IMR-90 (cell line): ENCODE measurements around the gene EFS. TPM values are rescaled to one million over a fixed set of nuclear protein-coding genes. Genes with fewer than 3 reads are reported as not detected.

ENCODE experiments used
- ATAC-seq: fragments of 200-7000 bp; cut with Tn5 transposase; 2 replicates; pipeline ENCODE4 v1.9.1; 2020; ENCODE audit warnings: low read depth, mild to moderate bottlenecking, moderate library complexity
- BruUV-seq: library from RNA; stranded (reverse); fragments of 400-500 nt; replicated peaks from 2 replicates; lab custom pipeline; 2021; lab: Mats Ljungman, UMichigan
- CTCF ChIA-PET: fragments of 300-600 bp; formaldehyde crosslinking; extraction: SDS; loops from one replicate; lab custom pipeline; 2021; ENCODE audit warnings: antibody characterized with exemption; lab: Yijun Ruan, JAX
- POLR2A ChIA-PET: fragments of 300-600 bp; sonication (Branson Sonifier 250); formaldehyde crosslinking; loops from one replicate; lab custom pipeline; 2022; ENCODE audit warnings: antibody characterized with exemption; ENCODE audit not compliant: unreplicated experiment; lab: Charles Lee
- DNase-seq: peaks from one replicate; pipeline ENCODE4 v3.0.0; 2013
- H2AFZ ChIP-seq: replicated peaks from 2 replicates; pipeline ENCODE3; 2013; ENCODE audit warnings: low read length, mild to moderate bottlenecking; ENCODE audit not compliant: poor library complexity
- H2AK5ac ChIP-seq: 2 replicates; pipeline ENCODE4 v1.6.1; 2013; ENCODE audit warnings: low read depth, low read length, inconsistent platforms
- H2AK9ac ChIP-seq: replicated peaks from 2 replicates; pipeline ENCODE3; 2013; ENCODE audit warnings: mild to moderate bottlenecking, low read depth, low read length, moderate library complexity; ENCODE audit not compliant: poor library complexity
- H2BK120ac ChIP-seq: 2 replicates; pipeline ENCODE4 v1.6.1; 2013; ENCODE audit warnings: low read depth, low read length, inconsistent platforms
- H2BK15ac ChIP-seq: 3 replicates; pipeline ENCODE4 v1.6.1; 2013; ENCODE audit warnings: low read depth, low read length, inconsistent platforms
- H2BK20ac ChIP-seq: 2 replicates; pipeline ENCODE4 v1.6.1; 2013; ENCODE audit warnings: low read depth, mild to moderate bottlenecking, inconsistent platforms, low read length, moderate library complexity
- H2BK5ac ChIP-seq: 2 replicates; pipeline ENCODE4 v1.6.1; 2013; ENCODE audit warnings: mild to moderate bottlenecking, low read depth, low read length, inconsistent platforms; ENCODE audit not compliant: poor library complexity, severe bottlenecking
- H3K14ac ChIP-seq: replicated peaks from 2 replicates; pipeline ENCODE4 v1.6.1; 2013; ENCODE audit warnings: low read depth, low read length, inconsistent platforms
- H3K18ac ChIP-seq: 2 replicates; pipeline ENCODE4 v1.6.1; 2013; ENCODE audit warnings: low read depth, low read length, control low read depth
- H3K23ac ChIP-seq: 2 replicates; pipeline ENCODE4 v1.6.1; 2013; ENCODE audit warnings: low read depth, low read length, inconsistent platforms
- H3K27ac ChIP-seq: 2 replicates; pipeline ENCODE4 v1.5.1; 2013; ENCODE audit warnings: mild to moderate bottlenecking, control low read depth, low read length; ENCODE audit not compliant: insufficient read depth
- H3K27me3 ChIP-seq: 2 replicates; pipeline ENCODE4 v1.6.1; 2013; ENCODE audit warnings: low read length; ENCODE audit not compliant: control insufficient read depth, insufficient read depth
- H3K36me3 ChIP-seq: 2 replicates; pipeline ENCODE4 v1.6.1; 2013; ENCODE audit warnings: low read length, mixed read lengths; ENCODE audit not compliant: control insufficient read depth, insufficient read depth
- H3K4ac ChIP-seq: 2 replicates; pipeline ENCODE4 v1.6.1; 2013; ENCODE audit warnings: low read depth, low read length, inconsistent platforms
- H3K4me1 ChIP-seq: 2 replicates; pipeline ENCODE4 v1.6.1; 2013; ENCODE audit warnings: low read length, mixed read lengths; ENCODE audit not compliant: control insufficient read depth, insufficient read depth
- H3K4me2 ChIP-seq: 2 replicates; pipeline ENCODE4 v1.6.1; 2013; ENCODE audit warnings: low read depth, mild to moderate bottlenecking, control low read depth, low read length, moderate library complexity
- H3K4me3 ChIP-seq: 2 replicates; pipeline ENCODE4 v1.5.1; 2013; ENCODE audit warnings: low read depth, mild to moderate bottlenecking, control low read depth, low read length, moderate library complexity; ENCODE audit not compliant: insufficient read depth
- H3K56ac ChIP-seq: 2 replicates; pipeline ENCODE4 v1.6.1; 2013; ENCODE audit warnings: low read length, inconsistent platforms; ENCODE audit not compliant: insufficient read depth; ENCODE audit errors: extremely low read depth
- H3K79me1 ChIP-seq, 2 experiments: 2 replicates each; pipeline ENCODE4 v1.6.1; 2013; ENCODE audit warnings: low read length in 2 of 2, inconsistent platforms in 1 of 2, low read depth in 1 of 2
- H3K9ac ChIP-seq: 2 replicates; pipeline ENCODE4 v1.6.1; 2013; ENCODE audit warnings: low read depth, low read length, control low read depth
- H3K9me1 ChIP-seq: 2 replicates; pipeline ENCODE4 v1.6.1; 2013; ENCODE audit warnings: low read length, inconsistent platforms; ENCODE audit not compliant: insufficient read depth
- H3K9me3 ChIP-seq: 2 replicates; pipeline ENCODE4 v1.6.1; 2013; ENCODE audit warnings: low read length; ENCODE audit not compliant: control insufficient read depth, insufficient read depth
- H4K20me1 ChIP-seq: 2 replicates; pipeline ENCODE4 v1.6.1; 2013; ENCODE audit warnings: low read length, inconsistent platforms; ENCODE audit not compliant: insufficient read depth
- H4K5ac ChIP-seq: 2 replicates; pipeline ENCODE4 v1.6.1; 2013; ENCODE audit warnings: mild to moderate bottlenecking, low read depth, low read length, control low read depth
- H4K8ac ChIP-seq, 2 experiments: 2 replicates each; pipeline ENCODE4 v1.6.1; 2013; ENCODE audit warnings: low read depth in 2 of 2, low read length in 2 of 2, control low read depth in 1 of 2, inconsistent platforms in 1 of 2
- H4K91ac ChIP-seq: 2 replicates; pipeline ENCODE4 v1.6.1; 2013; ENCODE audit warnings: low read depth, low read length, inconsistent platforms; ENCODE audit not compliant: insufficient read depth
- CHD1 ChIP-seq: IDR thresholded peaks from 2 replicates; pipeline ENCODE4 v1.6.1; 2012; ENCODE audit warnings: low read depth, low read length, improper control_type of control experiment
- MAZ ChIP-seq: IDR thresholded peaks from 2 replicates; pipeline ENCODE4 v1.6.1; 2012; ENCODE audit warnings: low read depth, mild to moderate bottlenecking, low read length, improper control_type of control experiment, moderate library complexity, borderline replicate concordance
- WGBS, 2 experiments: methylation state at CpG; one replicate each; pipeline versions ENCODE4 v1.1.5 to v1.1.7; 2013; ENCODE audit warnings: missing lambda C conversion rate in 2 of 2; ENCODE audit not compliant: insufficient read length in 1 of 2; ENCODE audit errors: extremely low coverage in 2 of 2; 5-methylcytosine and 5-hydroxymethylcytosine counted together
- dilution Hi-C: fragments of 300-500 bp; cut with HindIII; formaldehyde crosslinking; loops from one replicate; pipeline ENCODE4 v1.14.3; 2018; ENCODE audit warnings: low sequenced_read_pairs; ENCODE audit not compliant: unreplicated experiment
- in situ Hi-C: fragments of 300-500 bp; cut with MboI; formaldehyde crosslinking; loops from 3 replicates; pipeline ENCODE4 v1.14.3; 2019; ENCODE audit warnings: low sequenced_read_pairs, inconsistent platforms, mixed read lengths
- intact Hi-C: fragments of 100-400 bp; cut with micrococcal nuclease; formaldehyde crosslinking; loops from 2 replicates; pipeline ENCODE4 v1.10.0; 2022
- polyA plus RNA-seq, 3 experiments: library from polyadenylated mRNA; depleted of rRNA; stranded (reverse); fragments of >200 nt; gene quantifications; 2 replicates each; pipeline ENCODE4 v1.2.3, GENCODE V29; 2012; ENCODE audit warnings: low replicate concordance in 1 of 3
- total RNA-seq: library from RNA; depleted of rRNA; stranded (reverse); fragments of >200 nt; gene quantifications from 2 replicates; pipeline ENCODE4 v1.2.3, GENCODE V29; 2012

The EFS gene
- total and polyA plus RNA-seq, 2 of the 4 experiments (the other 2 are of a cell fraction): 2.2 to 11.6 TPM

DNA sequence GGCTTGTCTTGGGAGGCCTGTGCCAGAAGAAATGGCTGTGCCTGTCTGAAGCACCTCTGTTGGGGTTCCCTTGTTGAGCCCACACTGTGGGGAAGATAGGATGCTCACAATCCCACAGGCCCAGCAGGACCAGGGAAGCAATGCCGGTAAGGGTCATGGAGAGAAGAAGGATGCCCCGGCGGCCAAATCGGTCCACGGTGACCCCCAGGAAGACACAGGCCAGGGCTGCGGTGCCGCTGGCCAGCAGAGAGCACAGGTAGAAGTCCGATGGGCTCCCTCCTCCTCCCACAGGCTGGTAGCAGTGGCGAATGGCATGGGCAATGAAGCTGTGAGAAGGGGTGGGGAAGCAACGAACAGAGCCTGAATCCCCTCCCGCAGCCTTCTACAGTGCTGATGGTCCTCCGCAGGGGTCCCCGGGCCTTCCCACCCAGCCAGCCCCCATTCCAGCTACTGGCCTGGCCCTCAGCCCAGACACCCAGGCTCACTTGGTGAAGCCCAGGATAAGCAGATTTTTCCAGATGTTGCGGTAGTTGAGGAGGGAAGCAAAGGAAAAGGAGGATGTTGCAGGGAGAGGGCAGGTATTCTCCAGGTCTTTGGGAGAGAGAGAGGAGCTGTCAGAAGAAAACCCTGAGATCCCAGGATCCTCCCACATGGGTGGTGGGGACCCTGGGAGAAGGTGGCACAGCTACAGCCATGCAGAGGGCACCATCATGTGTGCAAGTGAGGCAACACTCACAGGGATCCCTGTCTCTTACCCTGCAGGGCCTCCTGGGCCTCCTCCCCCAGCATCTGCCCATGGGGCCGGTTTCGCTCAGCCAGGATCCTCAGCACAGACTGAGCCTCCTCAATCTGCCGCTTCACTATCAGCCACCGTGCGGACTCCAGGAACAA lies 17.3 kb downstream of the EFS start:
- Histone ChIP-seq H3K4me2 (no peak overlapping the region), H3K4me1 (peaks cover 3% of the 10 kb centered on the region; the same call in 1 of the 2 replicates), H3K4ac (no peak overlapping the region), H3K18ac (no peak overlapping the region), H2AK9ac (no peak overlapping the region), H4K91ac (no peak overlapping the region), H3K9ac (no peak overlapping the region), H3K56ac (no peak overlapping the region), H2AK5ac (no peak overlapping the region), H2AFZ (no peak overlapping the region), H3K14ac (no peak overlapping the region), H2BK15ac (no peak overlapping the region), H3K27ac (no peak overlapping the region), H3K23ac (no peak overlapping the region), H4K8ac (no peak overlapping the region), H2BK5ac (no peak overlapping the region), H2BK20ac (no peak overlapping the region), H2BK120ac (no peak overlapping the region), H4K20me1 (no peaks in the 10 kb centered on the region; the same call in 1 of the 2 replicates), H3K9me3 (no peaks in the 10 kb centered on the region), H3K4me3 (no peak overlapping the region), H3K27me3 (peaks cover 2% of the 10 kb centered on the region; the same call in 1 of the 2 replicates), H3K79me1 (peaks cover 0 to 7% of the 10 kb centered on the region in 2 experiments; a peak in 3 of 4 replicates), H3K9me1 (no peaks in the 10 kb centered on the region), H4K5ac (no peak overlapping the region), H3K36me3 (peaks cover 10% of the 10 kb centered on the region)
- POLR2A ChIA-PET: no interaction called here
- intact Hi-C loops: no loop called here
- no peak for TF ChIP-seq MAZ
- TF ChIP-seq CHD1: no peak
- CTCF ChIA-PET: interaction anchor here (0.5 kb wide), 1 partner anchor 10 kb away, joined by 3 read pairs; no protein-coding TSS in a partner anchor
- WGBS, 2 experiments: 100% methylated on average over 5 of the region's 19 CpGs; no CpG with 5 or more reads in 1 of the 2 experiments
- no peak for ATAC-seq
- DNase-seq: no peak
- in situ Hi-C loops: no loop called here
- TSS peak; percentile 26 for BruUV-seq
- dilution Hi-C loops: no loop called here
